ENCODE measurements around the gene EXPH5. TPM values are rescaled to one million over a fixed set of nuclear protein-coding genes. Genes with fewer than 3 reads are reported as not detected.
A peak's percentile ranks its signal among the peaks of the same experiment; 100 is the strongest.
"Not testable (repeated sequence)": the region's sequence is repeated elsewhere in the genome, so short reads cannot be mapped to it uniquely, and the experiment has no call there.

Gene EXPH5
- total and polyA plus RNA-seq, 9 of the 15 experiments (the other 6 are each of a cell fraction or from before 2014, with no cell fraction given): 1.3 to 8.5 (median 4.8) TPM

DNA sequence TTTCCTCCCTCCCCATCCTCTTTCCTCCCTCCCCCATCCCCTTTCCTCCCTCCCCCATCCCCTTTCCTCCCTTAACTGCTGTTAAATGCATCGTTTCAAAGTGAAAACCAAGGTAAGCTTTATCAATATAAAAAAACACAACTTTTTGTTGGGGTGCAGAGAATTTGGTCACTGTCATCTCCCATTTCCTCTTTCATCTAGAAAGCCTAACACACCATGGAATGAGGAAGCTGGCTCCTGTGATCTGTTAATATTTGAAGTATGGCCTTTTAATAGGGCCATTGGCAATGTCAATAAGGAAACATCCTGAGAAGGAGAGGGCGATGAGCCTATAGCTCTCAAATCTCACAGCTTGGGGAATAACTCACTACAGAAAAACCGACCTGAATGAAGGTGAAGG, 7.0 kb downstream of the EXPH5 start (continued):
- TF ChIP-seq, protein P1, sequence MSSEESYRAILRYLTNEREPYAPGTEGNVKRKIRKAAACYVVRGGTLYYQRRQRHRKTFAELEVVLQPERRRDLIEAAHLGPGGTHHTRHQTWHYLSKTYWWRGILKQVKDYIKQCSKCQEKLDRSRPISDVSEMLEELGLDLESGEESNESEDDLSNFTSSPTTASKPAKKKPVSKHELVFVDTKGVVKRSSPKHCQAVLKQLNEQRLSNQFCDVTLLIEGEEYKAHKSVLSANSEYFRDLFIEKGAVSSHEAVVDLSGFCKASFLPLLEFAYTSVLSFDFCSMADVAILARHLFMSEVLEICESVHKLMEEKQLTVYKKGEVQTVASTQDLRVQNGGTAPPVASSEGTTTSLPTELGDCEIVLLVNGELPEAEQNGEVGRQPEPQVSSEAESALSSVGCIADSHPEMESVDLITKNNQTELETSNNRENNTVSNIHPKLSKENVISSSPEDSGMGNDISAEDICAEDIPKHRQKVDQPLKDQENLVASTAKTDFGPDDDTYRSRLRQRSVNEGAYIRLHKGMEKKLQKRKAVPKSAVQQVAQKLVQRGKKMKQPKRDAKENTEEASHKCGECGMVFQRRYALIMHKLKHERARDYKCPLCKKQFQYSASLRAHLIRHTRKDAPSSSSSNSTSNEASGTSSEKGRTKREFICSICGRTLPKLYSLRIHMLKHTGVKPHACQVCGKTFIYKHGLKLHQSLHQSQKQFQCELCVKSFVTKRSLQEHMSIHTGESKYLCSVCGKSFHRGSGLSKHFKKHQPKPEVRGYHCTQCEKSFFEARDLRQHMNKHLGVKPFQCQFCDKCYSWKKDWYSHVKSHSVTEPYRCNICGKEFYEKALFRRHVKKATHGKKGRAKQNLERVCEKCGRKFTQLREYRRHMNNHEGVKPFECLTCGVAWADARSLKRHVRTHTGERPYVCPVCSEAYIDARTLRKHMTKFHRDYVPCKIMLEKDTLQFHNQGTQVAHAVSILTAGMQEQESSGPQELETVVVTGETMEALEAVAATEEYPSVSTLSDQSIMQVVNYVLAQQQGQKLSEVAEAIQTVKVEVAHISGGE (CRISPR knock-in tag; IDR thresholded peaks at IDR 0.05): no peak
- no peak for TF ChIP-seq ZC3H11A (IDR thresholded peaks at IDR 0.05; ENCODE audit: low read depth, low read length)
- TF ChIP-seq CHCHD3 (CRISPR knock-in tag; IDR thresholded peaks at IDR 0.05): no peak
- no peak for TF ChIP-seq ZKSCAN3 (CRISPR knock-in tag; IDR thresholded peaks at IDR 0.05)
- TF ChIP-seq ZFP1 (CRISPR knock-in tag; IDR thresholded peaks at IDR 0.05): no peak
- TF ChIP-seq TBL1XR1 (IDR thresholded peaks at IDR 0.05; ENCODE audit: low read length in 2 of 2): no peak

DNA sequence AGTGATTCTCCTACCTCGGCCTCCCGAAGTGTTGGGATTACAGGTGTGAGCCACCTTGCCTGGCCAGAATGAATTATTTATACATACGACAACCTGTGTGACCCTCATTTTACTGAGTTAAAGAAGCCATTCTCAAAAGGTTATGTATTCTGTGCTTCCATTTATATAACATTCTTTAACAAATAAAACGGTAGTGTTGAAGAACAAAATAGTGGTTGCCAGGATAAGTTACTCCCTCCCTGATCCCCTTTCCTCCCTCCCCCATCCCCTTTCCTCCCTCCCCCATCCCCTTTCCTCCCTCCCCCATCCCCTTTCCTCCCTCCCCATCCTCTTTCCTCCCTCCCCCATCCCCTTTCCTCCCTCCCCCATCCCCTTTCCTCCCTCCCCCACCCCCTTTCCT, 7.4 kb downstream of the EXPH5 start:
- H3K27me3 ChIP-seq (ENCODE audit: control insufficient read depth in 2 of 2, insufficient read depth in 2 of 2, low read length in 2 of 2); H3K4me1 ChIP-seq (replicated peaks in 1 of 2; ENCODE audit: control insufficient read depth in 2 of 2, insufficient read depth in 2 of 2, low read length in 2 of 2); POLR2A ChIA-PET; FAIRE-seq; DNase-seq (ENCODE audit: extremely low read depth in 1 of 4, low spot score in 3 of 4); ATAC-seq; H4K20me1 ChIP-seq (replicated peaks; ENCODE audit: control insufficient read depth, insufficient read depth, low read length); H3K4me2 ChIP-seq (ENCODE audit: insufficient read depth, low read length); H2AFZ ChIP-seq (ENCODE audit: low read depth, low read length); H3K9me1 ChIP-seq (ENCODE audit: control insufficient read depth, insufficient read depth, low read length); H3K9ac ChIP-seq (ENCODE audit: insufficient read depth in 1 of 2, low read depth in 2 of 2, low read length in 2 of 2); H3K4me3 ChIP-seq; BruUV-seq (replicated peaks); H3K9me3 ChIP-seq (replicated peaks; ENCODE audit: control insufficient read depth, insufficient read depth, low read depth, low read length); H3K27ac ChIP-seq (ENCODE audit: extremely low read depth, low read depth, low read length); CTCF ChIA-PET (ENCODE audit: low intra/inter-chr PET ratio); in situ Hi-C loops (cut with MboI); H3K36me3 ChIP-seq (ENCODE audit: control insufficient read depth, insufficient read depth, low read length); intact Hi-C loops (cut with micrococcal nuclease): not testable (repeated sequence)
- TF ChIP-seq PCBP1 (IDR thresholded peaks at IDR 0.05; ENCODE audit: low read depth, low read length, poor library complexity, severe bottlenecking) (peak; percentile 81), HNRNPK (IDR thresholded peaks at IDR 0.05; ENCODE audit: low read depth, low read length, poor library complexity, severe bottlenecking) (peak; percentile 95), PCBP2 (IDR thresholded peaks at IDR 0.05; ENCODE audit: low read depth, low read length, poor library complexity, severe bottlenecking) (peak; percentile 94)
- H3K79me2 ChIP-seq (ENCODE audit: control insufficient read depth, insufficient read depth, low read length): peaks cover 21% of the 10 kb centered on the region
- 90% methylated on average over 4 of the region's 4 CpGs for WGBS (ENCODE audit: insufficient coverage, low coverage, missing lambda C conversion rate)
